Stomach (tissue), 4 donors: ENCODE measurements around the gene ACTL7B.

ENCODE experiments used
- CTCF ChIP-seq, 7 experiments: fragments of 450-650 bp in 4 of 7; fragments of 200-600 bp in 3 of 7; sonication (generic) in 3 of 7; IDR thresholded peaks; one replicate each; pipeline ENCODE4 v1.5.1; 2016 to 2019; ENCODE audit warnings: antibody characterized with exemption in 7 of 7, control low read depth in 2 of 7, mild to moderate bottlenecking in 1 of 7
- POLR2A ChIP-seq, 4 donors: fragments of 450-650 bp; IDR thresholded peaks; one replicate each; pipeline ENCODE4 v1.6.1; 2016; ENCODE audit warnings: antibody characterized with exemption in 4 of 4, control low read depth in 2 of 4, mild to moderate bottlenecking in 1 of 4, moderate library complexity in 1 of 4
- POLR2AphosphoS5 ChIP-seq, 3 donors: sonication (generic); formaldehyde crosslinking; IDR thresholded peaks; one replicate each; pipeline ENCODE4 v1.6.1; 2016; ENCODE audit warnings: antibody characterized with exemption in 3 of 3

DNA sequence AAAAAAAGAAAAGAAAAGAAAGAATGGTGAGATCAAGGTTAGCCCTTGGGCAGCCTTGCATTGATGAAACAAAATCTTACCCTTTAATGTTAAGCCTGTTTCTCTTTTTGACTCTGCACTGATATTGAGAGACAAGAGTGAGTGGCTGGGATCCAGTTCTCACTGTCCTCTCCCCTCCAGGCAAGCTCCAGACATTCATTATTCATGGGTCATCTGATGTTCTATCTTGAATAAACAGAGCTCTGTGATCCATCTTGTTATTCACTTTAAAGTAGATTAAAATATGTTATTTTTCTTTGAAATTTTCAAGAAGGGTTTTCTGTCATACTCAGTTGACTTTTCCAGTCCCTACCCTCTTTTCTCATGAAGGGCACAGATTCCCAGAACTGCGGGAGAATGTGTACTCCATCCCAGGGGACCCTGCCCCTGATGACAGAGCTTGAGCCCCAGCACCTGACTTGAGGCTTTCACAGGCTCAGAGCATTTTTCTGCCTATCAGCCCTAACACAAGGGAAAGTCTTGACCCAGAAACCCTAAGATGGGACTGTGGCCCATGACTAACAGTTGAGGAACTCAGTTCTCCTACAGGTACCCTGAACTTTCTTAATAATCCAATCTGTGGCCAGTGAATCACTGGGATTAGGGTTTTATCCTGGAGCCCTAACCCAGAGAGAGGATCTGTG, 24.1 kb downstream of the ACTL7B start:
- no peak for TF ChIP-seq CTCF (IDR thresholded peaks at IDR 0.05)
- TF ChIP-seq POLR2AphosphoS5 (IDR thresholded peaks at IDR 0.05): no peak
- TF ChIP-seq POLR2A (IDR thresholded peaks at IDR 0.05): no peak
